ENCODE results near the gene RERE.

- TF ChIP-seq CTCF (IDR thresholded peaks at IDR 0.05; ENCODE audit: insufficient read depth, low read depth, low read length) (no peak), EZH2 (IDR thresholded peaks at IDR 0.05; ENCODE audit: insufficient read depth, low read length) (no peak)
Measured at GRCh38 chr1:8551613-8552489, 265.6 kb downstream of the RERE start.
